Placental epithelial cell (primary cell): ENCODE measurements around the gene SPRR2F. TPM values are rescaled to one million over a fixed set of nuclear protein-coding genes. Genes with fewer than 3 reads are reported as not detected.

Experiments used
- small RNA-seq: library from RNA; depleted of rRNA; stranded (forward); fragments of <200 nt; gene quantifications from one replicate; pipeline ENCODE3, GENCODE V24; 2012
- total RNA-seq: library from RNA; depleted of rRNA; stranded (reverse); fragments of >200 nt; gene quantifications from 2 replicates; pipeline ENCODE4 v1.2.3, GENCODE V29; 2012

SPRR2F gene, protein sequence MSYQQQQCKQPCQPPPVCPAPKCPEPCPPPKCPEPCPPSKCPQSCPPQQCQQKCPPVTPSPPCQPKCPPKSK
- total RNA-seq, result not detected in 2 replicates

DNA sequence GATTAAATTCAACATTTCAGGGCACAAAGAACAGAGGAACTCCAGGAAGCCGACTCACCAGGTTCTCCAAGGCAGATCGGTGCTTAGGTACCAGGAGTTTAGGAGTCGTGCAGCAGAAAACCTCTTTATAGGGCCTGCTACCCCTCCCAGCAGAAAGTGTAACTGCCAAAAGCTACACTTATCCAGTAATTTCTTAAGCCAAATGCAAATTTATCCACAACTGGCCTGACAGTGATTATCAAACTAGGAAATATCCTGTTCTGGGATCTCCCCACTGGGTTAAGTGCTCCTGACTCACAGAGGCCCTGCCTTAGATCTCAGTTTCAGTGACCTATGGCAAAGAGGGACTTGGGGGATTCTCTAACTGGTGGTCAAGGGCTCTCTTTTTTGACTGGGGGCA lies at the start of gene SPRR2F:
TSS of gene SPRR2F (minus strand) at position 101 of the 400 bp plus-strand sequence. CDS start 783 bp downstream, outside the sequence.

DNA sequence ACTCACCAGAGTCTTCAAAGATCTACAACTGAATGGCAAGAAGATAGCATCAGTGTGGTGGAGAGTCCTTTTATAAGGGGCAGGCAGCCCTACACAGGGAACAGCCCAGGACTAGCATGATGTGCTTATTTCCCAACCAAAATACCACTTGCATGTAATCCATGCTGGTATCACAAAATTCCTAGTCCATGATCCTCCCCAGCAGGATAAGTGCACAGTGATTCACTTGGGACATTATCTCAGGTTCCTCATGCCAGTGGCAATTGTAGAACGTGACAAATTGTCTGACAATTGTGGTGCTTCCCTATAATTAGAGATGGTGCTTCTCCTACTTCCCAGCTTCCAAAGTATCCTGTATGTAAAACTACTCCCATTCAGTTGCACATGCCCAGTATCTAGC lies 37.5 kb upstream of the SPRR2F start, which contains the start of gene SPRR2G:
TSS of gene SPRR2G (minus strand) at position 45 of the 400 bp plus-strand sequence. CDS start 780 bp downstream, outside the sequence.

DNA sequence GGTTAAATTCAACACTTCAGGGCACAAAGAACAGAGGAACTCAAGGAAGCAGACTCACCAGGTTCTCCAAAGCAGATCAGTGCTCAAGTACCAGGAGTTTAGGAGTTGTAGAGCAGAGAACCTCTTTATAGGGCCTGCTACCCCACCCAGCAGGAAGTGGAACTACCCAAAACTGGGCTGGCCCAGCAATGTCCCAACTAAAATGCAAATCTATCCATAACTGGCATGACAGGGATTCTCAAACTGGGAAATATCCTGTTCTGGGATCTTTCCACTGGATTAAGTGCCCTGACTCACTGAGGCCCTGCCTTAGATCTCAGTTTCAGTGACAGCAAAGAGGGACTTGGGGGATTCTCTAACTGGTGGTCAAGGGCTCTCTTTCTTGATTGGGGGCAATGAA lies 18.9 kb downstream of the SPRR2F start, which contains the start of gene SPRR2E:
TSS of gene SPRR2E (minus strand) at position 101 of the 400 bp plus-strand sequence. CDS start 775 bp downstream, outside the sequence.

DNA sequence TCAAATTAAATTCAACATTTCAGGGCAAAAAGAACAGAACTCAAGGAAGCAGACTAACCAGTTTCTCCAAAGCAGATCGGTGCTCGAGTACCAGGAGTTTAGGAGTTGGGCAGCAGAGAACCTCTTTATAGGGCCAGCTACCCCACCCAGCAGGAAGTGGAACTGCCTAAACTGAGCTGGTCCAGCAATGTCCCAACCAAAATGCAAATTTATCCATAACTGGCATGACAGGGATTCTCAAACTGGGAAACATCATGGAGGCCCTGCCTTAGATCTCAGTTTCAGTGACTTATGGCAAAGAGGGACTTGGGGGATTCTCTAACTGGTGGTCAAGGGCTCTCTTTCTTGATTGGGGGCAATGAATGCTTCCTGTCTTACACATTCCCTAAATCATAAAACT lies 41.8 kb downstream of the SPRR2F start, which contains the start of gene SPRR2B:
TSS of gene SPRR2B (minus strand) at position 101 of the 400 bp plus-strand sequence. CDS start 772 bp downstream, outside the sequence.

Small RNAs within 50 kb of the gene (small RNA-seq; reads per million reads assigned to genes)
- not detected for gene SPRR2C

Other genes starting within 250 kb of the SPRR2F start
- gene SMCP, start 235.2 kb downstream of the SPRR2F start, total RNA-seq, result not detected in 2 replicates
- gene IVL, start 205.0 kb downstream of the SPRR2F start, total RNA-seq, result 0.54 and 0.79 TPM in 2 replicates
- not detected in 2 replicates for gene SPRR5, start 166.3 kb downstream of the SPRR2F start, total RNA-seq
- gene SPRR4, start 142.9 kb downstream of the SPRR2F start, total RNA-seq, result not detected in 2 replicates
- gene SPRR1A, start 129.4 kb downstream of the SPRR2F start, total RNA-seq, result not detected in 2 replicates
- 1.2 and 1.6 TPM in 2 replicates for gene SPRR3, start 111.8 kb downstream of the SPRR2F start, total RNA-seq
- not detected in 2 replicates for gene SPRR1B, start 82.3 kb downstream of the SPRR2F start, total RNA-seq
- gene SPRR2D, start 72.4 kb downstream of the SPRR2F start, total RNA-seq, result not detected in 2 replicates
- not detected in 2 replicates for gene SPRR2A, start 56.0 kb downstream of the SPRR2F start, total RNA-seq
- gene SPRR2B, start 41.9 kb downstream of the SPRR2F start, total RNA-seq, result not detected in 2 replicates
- gene SPRR2E, start 19.0 kb downstream of the SPRR2F start, total RNA-seq, result not detected in 2 replicates
- not detected in 2 replicates for gene SPRR2G, start 37.4 kb upstream of the SPRR2F start, total RNA-seq
- gene LELP1, start 89.9 kb upstream of the SPRR2F start, total RNA-seq, result not detected in 2 replicates
- 6.4 TPM in 1 of 2 replicates, not detected in the other for gene PRR9, start 104.1 kb upstream of the SPRR2F start, total RNA-seq
- not detected in 2 replicates for gene LORICRIN, start 146.2 kb upstream of the SPRR2F start, total RNA-seq
- not detected in 2 replicates for gene PGLYRP3, start 199.4 kb upstream of the SPRR2F start, total RNA-seq
- not detected in 2 replicates for gene PGLYRP4, start 235.3 kb upstream of the SPRR2F start, total RNA-seq
- not detected in 2 replicates for gene S100A9, start 244.3 kb upstream of the SPRR2F start, total RNA-seq